Tibial artery (tissue), 4 donors: Measurements from ENCODE around the gene ABL2.

ENCODE experiments used
- DNase-seq, 2 donors: peaks; one replicate each; pipeline ENCODE4 v3.0.0-alpha.2; 2019
- H3K27ac ChIP-seq, 2 donors: fragments of 200-600 bp; sonication (generic) in 1 of 2; 1 replicate in 1 of 2; 2 replicates in 1 of 2; pipeline ENCODE4 v1.5.1; 2018 to 2019; ENCODE audit warnings: mild to moderate bottlenecking in 1 of 2
- H3K27me3 ChIP-seq, 2 donors: fragments of 200-600 bp; sonication (generic) in 1 of 2; one replicate each; pipeline versions ENCODE4 v1.5.1 to v1.6.0; 2016 to 2019
- H3K36me3 ChIP-seq, 3 donors: fragments of 200-600 bp; sonication (generic) in 2 of 3; one replicate each; pipeline ENCODE4 v1.5.1; 2016 to 2019; ENCODE audit warnings: mild to moderate bottlenecking in 2 of 3
- H3K4me1 ChIP-seq, 4 donors: fragments of 200-600 bp; sonication (generic) in 2 of 4; 1 replicate in 3 of 4; 2 replicates in 1 of 4; pipeline ENCODE4 v1.5.1; 2016 to 2019
- H3K4me3 ChIP-seq, 2 donors: fragments of 200-600 bp; sonication (generic) in 1 of 2; 1 replicate in 1 of 2; 2 replicates in 1 of 2; pipeline ENCODE4 v1.5.1; 2018 to 2019; ENCODE audit warnings: mild to moderate bottlenecking in 2 of 2
- H3K9me3 ChIP-seq, 3 donors: fragments of 200-600 bp; sonication (generic) in 1 of 3; one replicate each; pipeline ENCODE4 v1.5.1; 2016 to 2019
- intact Hi-C: fragments of 100-400 bp; cut with DNase I; formaldehyde crosslinking; loops from one replicate; pipeline ENCODE4 v1.15.0; 2023; ENCODE audit warnings: low total_unique reads
- TF ChIP-seq, protein P1 (sequence below), 2 experiments: fragments of 200-600 bp in 1 of 2; fragments of 450-650 bp in 1 of 2; IDR thresholded peaks; one replicate each; pipeline ENCODE4 v1.5.1; 2017 to 2019; ENCODE audit warnings: antibody characterized with exemption in 2 of 2, mild to moderate bottlenecking in 1 of 2, moderate library complexity in 1 of 2

ABL2 gene

DNA sequence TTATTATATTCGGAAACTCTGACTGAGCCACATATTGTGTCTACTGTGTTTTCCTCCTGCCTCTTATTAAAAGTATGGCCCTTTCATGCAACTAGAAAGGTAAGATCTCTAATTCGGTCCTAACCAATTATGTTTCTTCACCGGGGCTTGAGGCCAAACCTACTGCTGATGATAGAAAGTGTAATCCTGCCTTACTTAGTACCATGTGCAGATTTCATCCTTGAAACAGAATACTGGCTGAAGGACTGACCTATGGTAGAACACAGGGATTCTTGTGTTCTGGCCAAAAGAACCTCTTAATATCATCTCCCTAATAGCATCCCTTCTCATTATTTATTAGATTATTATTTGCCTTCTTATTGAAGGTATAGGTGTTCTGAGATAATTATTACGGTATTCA is 75.0 kb downstream of the ABL2 start:
- DNase-seq = no peak
- no peaks in the 10 kb centered on the region for H3K27me3 ChIP-seq
- no peak overlapping the region for H3K4me3 ChIP-seq
- intact Hi-C loops = no loop called here
- H3K36me3 ChIP-seq = peaks cover 0 to 3% (median 0%) of the 10 kb centered on the region in 3 donors
- peaks cover 0 to 3% (median 0%) of the 10 kb centered on the region in 3 donors for H3K9me3 ChIP-seq
- peaks cover 0 to 47% (median 12%) of the 10 kb centered on the region in 4 donors for H3K4me1 ChIP-seq
- TF ChIP-seq, protein P1, sequence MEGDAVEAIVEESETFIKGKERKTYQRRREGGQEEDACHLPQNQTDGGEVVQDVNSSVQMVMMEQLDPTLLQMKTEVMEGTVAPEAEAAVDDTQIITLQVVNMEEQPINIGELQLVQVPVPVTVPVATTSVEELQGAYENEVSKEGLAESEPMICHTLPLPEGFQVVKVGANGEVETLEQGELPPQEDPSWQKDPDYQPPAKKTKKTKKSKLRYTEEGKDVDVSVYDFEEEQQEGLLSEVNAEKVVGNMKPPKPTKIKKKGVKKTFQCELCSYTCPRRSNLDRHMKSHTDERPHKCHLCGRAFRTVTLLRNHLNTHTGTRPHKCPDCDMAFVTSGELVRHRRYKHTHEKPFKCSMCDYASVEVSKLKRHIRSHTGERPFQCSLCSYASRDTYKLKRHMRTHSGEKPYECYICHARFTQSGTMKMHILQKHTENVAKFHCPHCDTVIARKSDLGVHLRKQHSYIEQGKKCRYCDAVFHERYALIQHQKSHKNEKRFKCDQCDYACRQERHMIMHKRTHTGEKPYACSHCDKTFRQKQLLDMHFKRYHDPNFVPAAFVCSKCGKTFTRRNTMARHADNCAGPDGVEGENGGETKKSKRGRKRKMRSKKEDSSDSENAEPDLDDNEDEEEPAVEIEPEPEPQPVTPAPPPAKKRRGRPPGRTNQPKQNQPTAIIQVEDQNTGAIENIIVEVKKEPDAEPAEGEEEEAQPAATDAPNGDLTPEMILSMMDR (IDR thresholded peaks at IDR 0.05) = no peak
- peak overlapping the region in 1 of 2 donors; percentile 71 for H3K27ac ChIP-seq

- H3K4me3 ChIP-seq = no peak overlapping the region
- H3K36me3 ChIP-seq = peaks cover 0 to 3% (median 0%) of the 10 kb centered on the region in 3 donors
- H3K27me3 ChIP-seq = no peaks in the 10 kb centered on the region
- intact Hi-C loops = no loop called here
- H3K27ac ChIP-seq = peak overlapping the region; percentile 5 to 71
- no peak for DNase-seq
- H3K4me1 ChIP-seq = peaks cover 0 to 47% (median 12%) of the 10 kb centered on the region in 4 donors
- TF ChIP-seq, protein P1 (IDR thresholded peaks at IDR 0.05) = no peak
- peaks cover 0 to 3% (median 0%) of the 10 kb centered on the region in 3 donors for H3K9me3 ChIP-seq
Measured at GRCh38 chr1:179153217-179153616, 76.3 kb downstream of the ABL2 start.

- peaks cover 0 to 3% (median 0%) of the 10 kb centered on the region in 3 donors for H3K36me3 ChIP-seq
- intact Hi-C loops = no loop called here
- TF ChIP-seq, protein P1 (IDR thresholded peaks at IDR 0.05) = no peak
- H3K27me3 ChIP-seq = no peaks in the 10 kb centered on the region
- H3K27ac ChIP-seq = no peak overlapping the region
- DNase-seq = no peak
- peaks cover 0 to 3% (median 0%) of the 10 kb centered on the region in 3 donors for H3K9me3 ChIP-seq
- no peak overlapping the region for H3K4me3 ChIP-seq
- peaks cover 0 to 47% (median 12%) of the 10 kb centered on the region in 4 donors for H3K4me1 ChIP-seq
Measured at GRCh38 chr1:179151908-179152682, 77.4 kb downstream of the ABL2 start.

DNA sequence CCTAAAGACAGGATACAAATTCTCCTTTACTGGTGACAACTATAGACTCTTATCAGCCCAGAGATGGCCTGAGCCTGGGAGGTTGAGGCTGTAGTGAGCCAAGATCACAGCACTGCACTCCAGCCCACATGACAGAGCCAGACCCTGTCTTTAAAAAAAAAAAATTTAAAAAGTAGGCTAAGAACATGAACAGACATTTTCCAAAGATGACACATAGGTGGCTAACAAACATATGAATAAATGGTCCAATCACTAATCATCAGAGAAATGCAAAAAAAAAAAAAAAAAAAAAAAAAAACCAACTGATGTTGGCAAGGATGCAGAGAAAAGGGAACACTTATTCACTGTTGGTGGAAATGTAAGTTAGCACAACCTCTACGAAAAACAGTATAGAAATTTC is 82.6 kb downstream of the ABL2 start:
- Histone ChIP-seq H3K4me1 (peaks cover 0 to 23% (median 5%) of the 10 kb centered on the region in 4 donors), H3K27me3 (no peaks in the 10 kb centered on the region), H3K4me3 (no peak overlapping the region), H3K9me3 (peaks cover 0 to 3% (median 0%) of the 10 kb centered on the region in 3 donors), H3K36me3 (peaks cover 0 to 3% (median 0%) of the 10 kb centered on the region in 3 donors), H3K27ac (no peak overlapping the region)
- intact Hi-C loops = no loop called here
- DNase-seq = no peak
- TF ChIP-seq, protein P1 (IDR thresholded peaks at IDR 0.05) = no peak

DNA sequence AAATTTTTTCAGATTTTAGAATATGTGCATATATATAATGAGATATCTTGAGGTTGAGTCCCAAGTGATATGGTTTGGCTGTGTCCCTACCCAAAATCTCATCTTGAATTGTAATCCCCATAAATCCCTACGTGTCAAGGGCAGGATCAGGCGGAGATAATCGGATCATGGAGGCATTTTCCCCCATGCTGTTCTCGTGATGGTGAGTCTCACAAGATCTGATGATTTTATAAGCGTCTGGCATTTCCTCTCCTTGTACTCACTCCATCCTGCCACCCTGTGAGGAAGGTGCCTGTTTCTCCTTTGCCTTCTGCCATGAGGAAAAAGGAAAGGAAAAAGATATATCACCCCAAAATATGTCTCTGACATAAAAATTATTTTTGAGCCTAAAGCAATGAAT is 83.0 kb downstream of the ABL2 start:
- intact Hi-C loops = no loop called here
- TF ChIP-seq, protein P1 (IDR thresholded peaks at IDR 0.05) = no peak
- Histone ChIP-seq H3K36me3 (peaks cover 0 to 3% (median 0%) of the 10 kb centered on the region in 3 donors), H3K4me3 (no peak overlapping the region), H3K4me1 (peaks cover 0 to 24% (median 5%) of the 10 kb centered on the region in 4 donors), H3K27me3 (no peaks in the 10 kb centered on the region), H3K27ac (no peak overlapping the region), H3K9me3 (peaks cover 0 to 3% (median 0%) of the 10 kb centered on the region in 3 donors)
- DNase-seq = no peak
